Immature natural killer cell (primary cell): Measurements from ENCODE around the gene STRA8. TPM values are rescaled to one million over a fixed set of nuclear protein-coding genes. Genes with fewer than 3 reads are reported as not detected.

Source experiments
- DNase-seq, 3 donors: peaks; one replicate each; pipeline ENCODE4 v3.0.0; 2022; ENCODE audit warnings: mixed read lengths in 1 of 3
- H3K27ac Mint-ChIP-seq, 6 donors: one replicate each; pipeline ENCODE4 v1.8.0; 2020; ENCODE audit warnings: mixed read lengths in 6 of 6, mild to moderate bottlenecking in 5 of 6, inconsistent platforms in 4 of 6, moderate library complexity in 3 of 6
- H3K27me3 Mint-ChIP-seq, 3 donors: one replicate each; pipeline ENCODE4 v1.8.0; 2020 to 2021; ENCODE audit warnings: low read depth in 3 of 3, mild to moderate bottlenecking in 3 of 3, mixed read lengths in 3 of 3, moderate library complexity in 3 of 3, inconsistent platforms in 1 of 3
- H3K36me3 Mint-ChIP-seq, 3 donors: one replicate each; pipeline ENCODE4 v1.8.0; 2020; ENCODE audit warnings: mixed read lengths in 3 of 3, inconsistent platforms in 2 of 3, mild to moderate bottlenecking in 2 of 3
- H3K4me1 Mint-ChIP-seq, 2 donors: one replicate each; pipeline ENCODE4 v1.8.0; 2020; ENCODE audit warnings: inconsistent platforms in 2 of 2, mild to moderate bottlenecking in 2 of 2, mixed read lengths in 2 of 2, moderate library complexity in 1 of 2
- H3K4me3 Mint-ChIP-seq, 5 donors: one replicate each; pipeline ENCODE4 v1.8.0; 2020; ENCODE audit warnings: mild to moderate bottlenecking in 5 of 5, mixed read lengths in 5 of 5, inconsistent platforms in 3 of 5, moderate library complexity in 3 of 5
- H3K9me3 Mint-ChIP-seq, 6 donors: one replicate each; pipeline ENCODE4 v1.8.0; 2020; ENCODE audit warnings: mild to moderate bottlenecking in 6 of 6, mixed read lengths in 6 of 6, inconsistent platforms in 4 of 6, moderate library complexity in 3 of 6
- polyA plus RNA-seq, 3 donors: library from polyadenylated mRNA; unstranded; fragments of 300-500 nt; fragmentation: Illumina TruSeq; gene quantifications; one replicate each; pipeline ENCODE4 v1.2.3, GENCODE V29; 2021

STRA8 gene
- polyA plus RNA-seq, 3 donors from 2014 or later = not detected

- Mint-ChIP-seq H3K36me3 (peaks cover 32 to 63% (median 50%) of the 10 kb centered on the region in 3 donors), H3K9me3 (no peaks in the 10 kb centered on the region), H3K27ac (no peak overlapping the region), H3K4me3 (no peak overlapping the region), H3K27me3 (no peaks in the 10 kb centered on the region), H3K4me1 (no peaks in the 10 kb centered on the region)
- no peak for DNase-seq
These were observed 38.5 kb upstream of the STRA8 start for GRCh38 chr7:135195156-135195555.

- Mint-ChIP-seq H3K27me3 (no peaks in the 10 kb centered on the region), H3K9me3 (no peaks in the 10 kb centered on the region), H3K4me1 (no peaks in the 10 kb centered on the region), H3K36me3 (peaks cover 28 to 62% (median 43%) of the 10 kb centered on the region in 3 donors), H3K4me3 (no peak overlapping the region), H3K27ac (no peak overlapping the region)
- no peak for DNase-seq
These were observed 37.5 kb upstream of the STRA8 start for GRCh38 chr7:135195968-135196629.

GRCh38 chr7:135197343-135197742 is 36.3 kb upstream of the STRA8 start:
- Mint-ChIP-seq H3K9me3 (no peaks in the 10 kb centered on the region), H3K4me3 (no peak overlapping the region), H3K36me3 (peaks cover 25 to 63% (median 40%) of the 10 kb centered on the region in 3 donors), H3K27me3 (no peaks in the 10 kb centered on the region), H3K4me1 (peaks cover 0 to 2% of the 10 kb centered on the region in 2 donors), H3K27ac (no peak overlapping the region)
- DNase-seq = no peak

GRCh38 chr7:135197906-135198655 is 35.6 kb upstream of the STRA8 start:
- peaks cover 18 to 61% (median 38%) of the 10 kb centered on the region in 3 donors for H3K36me3 Mint-ChIP-seq
- no peaks in the 10 kb centered on the region for H3K9me3 Mint-ChIP-seq
- H3K27ac Mint-ChIP-seq = no peak overlapping the region

GRCh38 chr7:135199439-135199838 is 34.2 kb upstream of the STRA8 start:
- Mint-ChIP-seq H3K4me1 (peaks cover 0 to 5% of the 10 kb centered on the region in 2 donors), H3K36me3 (peaks cover 24 to 58% (median 31%) of the 10 kb centered on the region in 3 donors), H3K27me3 (no peaks in the 10 kb centered on the region), H3K27ac (no peak overlapping the region), H3K9me3 (no peaks in the 10 kb centered on the region), H3K4me3 (no peak overlapping the region)
- no peak for DNase-seq

More at GRCh38 chr7:135197906-135198655, 35.6 kb upstream of the STRA8 start:
- Mint-ChIP-seq H3K27me3 (no peaks in the 10 kb centered on the region), H3K4me3 (no peak overlapping the region), H3K4me1 (peaks cover 0 to 5% of the 10 kb centered on the region in 2 donors)
- no peak for DNase-seq

- no peak for DNase-seq
- peaks cover 21 to 64% (median 24%) of the 10 kb centered on the region in 3 donors for H3K36me3 Mint-ChIP-seq
- H3K9me3 Mint-ChIP-seq = no peaks in the 10 kb centered on the region
- H3K4me3 Mint-ChIP-seq = no peak overlapping the region
- no peaks in the 10 kb centered on the region for H3K27me3 Mint-ChIP-seq
- H3K4me1 Mint-ChIP-seq = peaks cover 0 to 5% of the 10 kb centered on the region in 2 donors
- peak overlapping the region in 1 of 6 donors; percentile 21 for H3K27ac Mint-ChIP-seq
These were observed 32.8 kb upstream of the STRA8 start for GRCh38 chr7:135200821-135201331.

- Mint-ChIP-seq H3K4me3 (no peak overlapping the region), H3K36me3 (peaks cover 22 to 69% (median 24%) of the 10 kb centered on the region in 3 donors), H3K27me3 (no peaks in the 10 kb centered on the region), H3K9me3 (no peaks in the 10 kb centered on the region), H3K27ac (no peak overlapping the region), H3K4me1 (peaks cover 0 to 8% of the 10 kb centered on the region in 2 donors)
- DNase-seq = no peak
These were observed 32.3 kb upstream of the STRA8 start for GRCh38 chr7:135201350-135201749.

- no peaks in the 10 kb centered on the region for H3K9me3 Mint-ChIP-seq
- peaks cover 20 to 61% (median 21%) of the 10 kb centered on the region in 3 donors for H3K36me3 Mint-ChIP-seq
- DNase-seq = no peak
- H3K4me3 Mint-ChIP-seq = no peak overlapping the region
- H3K27me3 Mint-ChIP-seq = no peaks in the 10 kb centered on the region
- H3K4me1 Mint-ChIP-seq = peaks cover 5 to 29% of the 10 kb centered on the region in 2 donors
- no peak overlapping the region for H3K27ac Mint-ChIP-seq
These were observed 29.3 kb upstream of the STRA8 start for GRCh38 chr7:135204341-135204749.

GRCh38 chr7:135204876-135205275 is 28.8 kb upstream of the STRA8 start:
- Mint-ChIP-seq H3K36me3 (peaks cover 20 to 56% (median 20%) of the 10 kb centered on the region in 3 donors), H3K27me3 (no peaks in the 10 kb centered on the region), H3K9me3 (no peaks in the 10 kb centered on the region), H3K4me3 (no peak overlapping the region), H3K4me1 (peaks cover 6 to 30% of the 10 kb centered on the region in 2 donors), H3K27ac (no peak overlapping the region)
- DNase-seq = no peak

- peaks cover 13 to 39% of the 10 kb centered on the region in 2 donors for H3K4me1 Mint-ChIP-seq
- H3K36me3 Mint-ChIP-seq = peaks cover 17 to 51% (median 20%) of the 10 kb centered on the region in 3 donors
- no peaks in the 10 kb centered on the region for H3K9me3 Mint-ChIP-seq
- peaks cover 0 to 2% (median 0%) of the 10 kb centered on the region in 3 donors for H3K27me3 Mint-ChIP-seq
- no peak for DNase-seq
- H3K27ac Mint-ChIP-seq = peak overlapping the region in 1 of 6 donors; percentile 26
- no peak overlapping the region for H3K4me3 Mint-ChIP-seq
These were observed 27.8 kb upstream of the STRA8 start for GRCh38 chr7:135205850-135206249.

- Mint-ChIP-seq H3K27ac (no peak overlapping the region), H3K9me3 (no peaks in the 10 kb centered on the region), H3K4me3 (no peak overlapping the region), H3K36me3 (peaks cover 12 to 44% (median 16%) of the 10 kb centered on the region in 3 donors), H3K4me1 (peaks cover 19 to 50% of the 10 kb centered on the region in 2 donors), H3K27me3 (peaks cover 4 to 5% (median 4%) of the 10 kb centered on the region in 3 donors)
- no peak for DNase-seq
These were observed 26.7 kb upstream of the STRA8 start for GRCh38 chr7:135206941-135207391.

GRCh38 chr7:135207406-135208101 is 26.1 kb upstream of the STRA8 start:
- no peak overlapping the region for H3K27ac Mint-ChIP-seq
- H3K4me1 Mint-ChIP-seq = peaks cover 19 to 48% of the 10 kb centered on the region in 2 donors
- H3K4me3 Mint-ChIP-seq = no peak overlapping the region

GRCh38 chr7:135208102-135208793 is 25.4 kb upstream of the STRA8 start:
- Mint-ChIP-seq H3K36me3 (peaks cover 9 to 38% (median 12%) of the 10 kb centered on the region in 3 donors), H3K27ac (peak overlapping the region in 2 of 6 donors; percentile 9 to 50), H3K4me3 (peak overlapping the region in 1 of 5 donors; percentile 26), H3K9me3 (no peaks in the 10 kb centered on the region), H3K27me3 (peaks cover 4 to 5% (median 4%) of the 10 kb centered on the region in 3 donors), H3K4me1 (peaks cover 19 to 47% of the 10 kb centered on the region in 2 donors)
- no peak for DNase-seq

More at GRCh38 chr7:135207406-135208101, 26.1 kb upstream of the STRA8 start:
- Mint-ChIP-seq H3K27me3 (peaks cover 4 to 5% (median 4%) of the 10 kb centered on the region in 3 donors), H3K36me3 (peaks cover 12 to 41% (median 12%) of the 10 kb centered on the region in 3 donors), H3K9me3 (no peaks in the 10 kb centered on the region)
- DNase-seq = no peak
